ENCODE data around the gene SPIN1.

DNA sequence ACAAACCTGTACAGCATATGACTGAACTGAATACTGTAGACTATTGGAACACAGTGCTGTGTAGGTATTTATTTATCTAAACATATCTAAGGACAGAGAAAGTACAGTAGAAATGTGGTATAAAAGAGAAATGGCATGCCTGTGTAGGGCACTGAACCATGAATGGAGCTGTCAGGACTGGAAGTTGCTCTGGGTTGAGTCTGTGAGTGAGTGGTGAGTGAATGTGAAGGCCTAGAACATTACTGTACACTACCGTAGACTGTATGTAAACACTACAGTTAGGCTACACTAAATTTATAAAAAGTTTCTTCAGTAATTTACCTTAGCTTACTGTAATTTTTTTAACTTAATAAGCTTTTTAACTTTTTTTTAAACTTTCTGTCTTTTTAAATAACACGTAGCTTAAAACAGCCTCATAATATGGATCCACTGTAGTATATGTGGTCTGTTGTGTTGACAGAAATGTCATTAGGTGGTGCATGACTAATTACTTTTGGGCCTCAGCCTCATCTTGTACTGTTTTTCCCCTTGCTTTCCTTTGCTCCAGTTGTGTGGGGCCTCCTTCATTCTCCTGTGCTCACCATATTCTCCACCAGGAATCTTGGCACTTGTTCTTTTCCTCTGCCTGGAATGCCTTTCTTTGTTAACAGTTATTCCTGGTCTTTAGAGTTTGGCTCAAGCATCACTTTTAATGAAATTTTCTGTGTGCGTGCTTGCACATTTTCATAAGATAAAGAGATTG lies 8.8 kb downstream of the SPIN1 start:
- TF ChIP-seq, protein P1, sequence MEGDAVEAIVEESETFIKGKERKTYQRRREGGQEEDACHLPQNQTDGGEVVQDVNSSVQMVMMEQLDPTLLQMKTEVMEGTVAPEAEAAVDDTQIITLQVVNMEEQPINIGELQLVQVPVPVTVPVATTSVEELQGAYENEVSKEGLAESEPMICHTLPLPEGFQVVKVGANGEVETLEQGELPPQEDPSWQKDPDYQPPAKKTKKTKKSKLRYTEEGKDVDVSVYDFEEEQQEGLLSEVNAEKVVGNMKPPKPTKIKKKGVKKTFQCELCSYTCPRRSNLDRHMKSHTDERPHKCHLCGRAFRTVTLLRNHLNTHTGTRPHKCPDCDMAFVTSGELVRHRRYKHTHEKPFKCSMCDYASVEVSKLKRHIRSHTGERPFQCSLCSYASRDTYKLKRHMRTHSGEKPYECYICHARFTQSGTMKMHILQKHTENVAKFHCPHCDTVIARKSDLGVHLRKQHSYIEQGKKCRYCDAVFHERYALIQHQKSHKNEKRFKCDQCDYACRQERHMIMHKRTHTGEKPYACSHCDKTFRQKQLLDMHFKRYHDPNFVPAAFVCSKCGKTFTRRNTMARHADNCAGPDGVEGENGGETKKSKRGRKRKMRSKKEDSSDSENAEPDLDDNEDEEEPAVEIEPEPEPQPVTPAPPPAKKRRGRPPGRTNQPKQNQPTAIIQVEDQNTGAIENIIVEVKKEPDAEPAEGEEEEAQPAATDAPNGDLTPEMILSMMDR (IDR thresholded peaks at IDR 0.05; ENCODE audit: borderline replicate concordance, extremely low read depth, low read length, poor library complexity, severe bottlenecking) = no peak
- no peak for TF ChIP-seq EZH2 (IDR thresholded peaks at IDR 0.05; ENCODE audit: borderline replicate concordance, low read depth, low read length, severe bottlenecking)
